DMS53 (cell line): ENCODE results near the gene ITPR2.
A peak's percentile ranks its signal among the peaks of the same experiment; 100 is the strongest.
"Not testable (repeated sequence)": the region's sequence is repeated elsewhere in the genome, so short reads cannot be mapped to it uniquely, and the experiment has no call there.

Experiments used
- DNase-seq: peaks from one replicate; lab custom pipeline; 2025; lab: John Stamatoyannopoulos, UW

The ITPR2 gene

DNA sequence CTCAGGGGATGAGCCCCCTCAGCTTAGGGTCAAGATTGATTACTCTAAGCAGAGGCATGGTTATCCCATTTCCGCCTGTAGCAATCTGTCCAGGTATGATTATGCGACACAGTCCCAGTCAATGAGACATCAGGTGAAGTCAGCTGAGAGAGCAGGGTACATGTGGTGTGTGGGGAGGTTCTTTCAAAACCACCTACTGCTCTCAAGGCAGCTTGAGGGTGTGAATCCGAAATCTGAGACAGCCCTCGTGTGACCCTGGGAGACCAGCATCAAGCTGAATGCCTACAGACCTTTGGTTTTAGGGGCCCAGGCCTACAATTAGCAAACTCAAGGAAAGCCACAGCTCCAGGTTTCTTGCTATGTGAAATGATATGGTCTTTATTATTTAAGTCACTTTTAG lies 275.7 kb downstream of the ITPR2 start:
- no peak for DNase-seq

DNA sequence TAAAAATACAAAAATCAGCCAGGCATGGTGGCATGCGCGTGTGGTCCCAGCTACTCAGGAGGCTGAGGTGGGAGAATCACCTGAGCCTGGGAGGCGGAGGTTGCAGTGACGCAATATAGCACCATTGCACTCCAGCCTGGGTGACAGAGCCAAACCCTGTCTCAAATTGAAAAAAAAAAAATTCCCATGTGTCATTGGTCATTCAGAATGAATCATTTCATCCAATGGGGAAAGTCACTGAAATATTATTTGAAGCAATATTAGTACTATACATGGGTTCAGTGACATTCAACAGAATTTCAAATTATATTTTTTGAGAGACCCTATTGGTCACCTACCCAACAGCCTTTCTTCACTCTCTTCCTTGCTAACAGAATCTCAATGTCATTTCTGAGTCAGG lies 276.1 kb downstream of the ITPR2 start:
- no peak for DNase-seq

DNA sequence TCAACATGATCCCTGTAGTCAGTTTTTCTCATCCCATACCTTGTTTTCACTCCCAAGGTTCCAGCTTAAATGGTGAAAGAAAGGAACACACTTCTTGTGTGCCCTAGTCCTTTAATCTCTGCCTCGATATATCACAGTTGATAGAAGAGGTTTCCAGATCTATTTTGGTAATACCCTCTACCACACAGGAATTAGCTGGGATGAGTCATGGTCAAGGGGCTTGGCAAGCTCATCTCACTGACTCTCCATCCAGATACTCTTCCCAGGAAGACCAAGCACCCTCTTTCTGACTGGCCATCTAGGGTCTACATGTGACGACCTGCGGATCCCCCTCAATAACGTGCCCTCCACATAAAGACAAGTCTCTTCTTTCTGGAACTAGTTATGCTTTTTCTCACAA lies 277.9 kb downstream of the ITPR2 start:
- DNase-seq, result no peak

DNA sequence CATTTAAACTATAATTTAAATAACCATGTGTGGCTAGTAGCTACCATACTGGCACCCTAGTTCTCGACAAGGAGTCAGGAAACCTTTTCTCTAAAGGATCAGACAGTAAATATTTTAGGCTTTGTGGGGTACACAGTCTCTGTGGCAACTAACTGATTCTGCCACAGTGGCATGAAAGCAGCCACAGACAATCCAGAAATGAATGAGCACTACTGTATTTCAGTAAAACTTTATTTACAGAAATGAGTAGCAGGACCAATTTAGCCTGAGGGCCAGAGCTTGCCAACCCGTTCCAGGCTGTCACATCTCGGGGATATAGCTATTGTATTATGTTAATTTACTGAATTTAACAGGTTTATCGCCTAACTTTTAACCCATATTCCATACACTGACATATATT lies 278.7 kb downstream of the ITPR2 start:
- no peak for DNase-seq

- DNase-seq, result no peak
Measured at GRCh38 chr12:26551385-26551784, 281.6 kb downstream of the ITPR2 start.

DNA sequence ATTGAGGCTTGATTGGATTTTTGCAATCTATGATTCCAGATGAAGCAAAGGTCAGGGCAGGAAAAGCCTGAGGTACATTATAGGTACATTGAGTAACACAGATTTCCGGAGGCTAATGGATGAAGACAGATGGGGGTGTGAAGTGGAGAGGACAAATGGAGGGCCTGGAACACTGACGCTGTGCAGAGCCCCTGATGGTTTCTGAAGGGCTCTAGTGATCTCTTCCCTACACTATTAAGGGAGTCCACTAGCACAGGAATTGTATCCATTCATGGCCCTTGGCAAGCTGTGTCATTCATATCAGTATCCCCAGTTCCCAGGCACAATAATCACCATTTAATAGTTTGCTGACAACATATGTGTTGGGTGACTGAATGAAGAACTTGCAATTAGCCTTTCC lies 284.8 kb downstream of the ITPR2 start:
- no peak for DNase-seq

DNA sequence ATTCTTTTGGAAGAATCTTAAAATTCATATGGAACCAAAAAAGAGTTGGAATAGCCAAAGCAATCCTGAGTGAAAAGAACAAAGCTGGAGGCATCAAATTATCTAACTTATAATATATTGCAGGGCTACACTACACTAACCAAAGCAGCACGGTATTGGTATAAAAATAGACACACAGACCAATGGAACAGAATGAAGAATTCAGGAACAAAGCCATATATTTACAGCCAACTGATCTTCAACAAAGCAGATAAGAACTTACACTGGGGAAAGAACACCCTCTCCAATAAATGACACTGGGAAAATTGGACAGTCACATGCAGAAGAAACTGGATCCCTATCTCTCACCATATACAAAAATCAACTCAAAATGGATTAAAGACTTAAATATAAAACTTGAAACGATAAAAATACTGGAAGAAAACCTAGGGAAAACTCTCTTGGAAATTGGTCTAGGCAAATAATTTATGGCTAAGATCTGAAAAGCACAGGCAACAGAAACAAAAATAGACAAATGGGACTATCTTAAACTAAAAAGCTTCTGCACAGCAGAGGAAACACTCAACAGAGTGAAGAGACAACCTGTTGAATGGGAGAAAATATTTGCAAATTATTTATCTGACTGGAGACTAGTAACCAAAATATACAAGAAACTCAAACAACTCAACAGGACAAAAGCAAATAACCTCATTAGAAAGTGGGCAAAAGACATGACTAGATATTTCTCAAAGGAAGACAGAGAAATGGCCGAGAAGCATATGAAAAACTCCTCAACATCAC lies 286.3 kb downstream of the ITPR2 start:
- DNase-seq, result no peak

- no peak for DNase-seq
Measured at GRCh38 chr12:26539131-26539530, 293.9 kb downstream of the ITPR2 start.

DNA sequence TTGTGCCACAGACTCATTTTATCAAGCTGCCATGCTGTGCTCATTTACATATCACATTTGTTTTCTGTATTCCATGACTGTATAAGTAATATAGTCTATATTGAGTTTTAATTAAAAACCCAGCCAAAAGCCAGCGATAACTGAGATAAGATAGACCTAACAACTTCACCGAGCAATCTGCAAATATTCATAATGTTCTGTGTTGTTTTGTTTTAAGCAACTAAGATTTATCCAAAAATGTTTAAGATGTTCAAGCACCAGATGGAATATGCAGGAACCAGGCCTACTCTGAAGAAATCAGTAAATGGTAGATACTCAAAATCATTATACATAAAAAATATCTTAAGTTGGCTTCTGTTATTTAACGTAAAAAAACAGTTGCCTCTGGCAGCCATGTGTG lies 295.3 kb downstream of the ITPR2 start:
- no peak for DNase-seq

DNA sequence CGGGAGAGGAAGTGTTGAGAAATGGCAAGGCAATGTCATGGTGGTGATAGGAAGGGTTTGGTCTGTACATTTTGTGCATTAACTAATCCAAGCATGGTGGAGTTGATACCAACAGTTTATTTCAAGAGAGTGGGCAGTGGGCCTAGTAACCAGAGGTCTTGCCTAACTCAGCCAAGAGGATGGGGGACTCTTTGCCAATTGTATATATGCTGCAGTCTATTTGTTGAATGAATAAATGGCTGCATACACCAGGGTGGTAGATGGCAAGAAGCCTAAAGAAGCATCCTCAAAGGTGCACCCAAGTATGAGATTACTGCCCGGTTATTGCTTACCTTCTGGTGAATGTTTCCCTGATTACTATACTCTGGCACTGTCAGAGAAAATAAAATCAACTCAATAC lies 295.9 kb downstream of the ITPR2 start:
- DNase-seq, result no peak

DNA sequence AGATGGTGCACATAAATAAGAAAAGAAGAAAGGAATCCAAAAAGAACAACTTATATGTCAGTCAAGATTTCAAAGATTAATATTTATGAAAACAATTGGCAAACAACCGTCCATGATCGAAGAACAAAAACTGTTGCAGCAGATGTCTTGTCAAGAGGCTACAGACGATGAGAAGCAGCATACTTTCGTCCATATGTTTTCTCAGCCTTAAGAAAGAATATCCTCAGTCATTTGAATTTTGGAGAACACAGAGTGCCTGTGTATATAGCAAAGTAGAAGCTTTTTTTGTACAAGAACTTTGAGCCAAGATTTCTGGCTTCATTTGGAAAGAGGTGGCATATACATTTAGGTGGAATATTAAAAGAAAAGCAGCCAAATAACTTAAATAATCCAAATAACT lies 297.2 kb downstream of the ITPR2 start:
- DNase-seq, result no peak

GRCh38 chr12:26534071-26534470 lies 298.9 kb downstream of the ITPR2 start:
- DNase-seq, result no peak

DNA sequence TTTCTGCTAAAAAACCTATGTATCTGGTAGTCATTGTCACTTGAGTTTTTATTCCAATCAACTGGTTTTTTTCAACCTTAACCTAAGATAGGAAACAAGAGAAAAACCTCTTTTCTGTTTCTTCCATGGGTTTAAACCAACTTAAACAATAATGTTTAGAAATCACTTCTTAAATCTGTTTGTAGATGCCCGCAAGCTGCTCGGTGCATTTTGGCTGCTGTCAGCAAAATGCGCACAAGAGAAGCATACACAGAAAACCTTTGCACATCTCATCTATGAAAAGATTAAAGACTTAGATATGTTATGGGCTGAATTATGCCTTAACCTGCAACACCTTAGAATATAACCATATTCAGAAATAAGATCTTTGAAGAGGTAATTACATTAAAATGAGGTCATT lies 299.8 kb downstream of the ITPR2 start:
- no peak for DNase-seq

GRCh38 chr12:26530461-26530860 lies 302.5 kb downstream of the ITPR2 start:
- no peak for DNase-seq

- DNase-seq, result no peak
Measured at GRCh38 chr12:26528943-26529342, 304.1 kb downstream of the ITPR2 start.

GRCh38 chr12:26527682-26528081 lies 305.3 kb downstream of the ITPR2 start:
- DNase-seq, result no peak

- peak; percentile 59 for DNase-seq
Measured at GRCh38 chr12:26524862-26525465, 308.0 kb downstream of the ITPR2 start.

DNA sequence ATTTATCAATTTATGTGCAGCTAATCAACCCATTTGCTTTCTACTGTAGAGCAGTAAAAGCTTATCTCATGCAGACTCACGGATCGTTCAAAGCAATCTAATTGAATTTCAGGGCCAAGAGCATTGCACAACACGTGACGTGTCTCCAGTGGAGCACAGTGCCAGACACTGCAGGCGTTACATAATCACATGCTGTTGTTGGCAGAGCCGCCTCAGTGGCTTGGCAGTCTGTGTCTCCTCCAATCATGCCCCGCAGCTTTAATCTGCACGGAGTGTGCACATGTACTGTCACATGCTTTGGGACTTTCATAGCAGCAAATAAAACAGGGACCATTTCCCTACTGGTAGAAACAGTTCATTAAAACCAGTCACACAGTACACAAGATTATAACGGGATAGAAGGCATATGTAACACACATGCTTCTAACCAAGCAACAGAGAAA lies 309.3 kb downstream of the ITPR2 start:
- DNase-seq, result no peak

DNA sequence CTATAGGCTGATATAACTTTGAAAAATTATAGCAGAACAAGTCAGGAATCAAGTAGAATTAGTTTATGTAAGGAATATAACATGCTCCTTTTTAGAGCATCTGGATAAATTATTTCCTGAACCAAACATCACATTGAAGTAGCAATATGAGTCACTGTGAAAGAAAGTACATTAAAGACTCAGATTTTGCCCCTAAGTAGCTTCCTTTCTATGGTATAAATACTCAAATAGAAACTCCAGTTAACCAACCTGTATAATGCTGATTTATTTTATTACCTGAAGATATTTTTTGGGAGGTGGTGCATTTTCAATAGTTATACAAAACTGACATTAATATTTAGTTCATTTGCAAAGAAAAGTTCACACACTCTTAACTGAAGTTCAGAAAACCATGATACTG lies 312.1 kb downstream of the ITPR2 start:
- no peak for DNase-seq

DNA sequence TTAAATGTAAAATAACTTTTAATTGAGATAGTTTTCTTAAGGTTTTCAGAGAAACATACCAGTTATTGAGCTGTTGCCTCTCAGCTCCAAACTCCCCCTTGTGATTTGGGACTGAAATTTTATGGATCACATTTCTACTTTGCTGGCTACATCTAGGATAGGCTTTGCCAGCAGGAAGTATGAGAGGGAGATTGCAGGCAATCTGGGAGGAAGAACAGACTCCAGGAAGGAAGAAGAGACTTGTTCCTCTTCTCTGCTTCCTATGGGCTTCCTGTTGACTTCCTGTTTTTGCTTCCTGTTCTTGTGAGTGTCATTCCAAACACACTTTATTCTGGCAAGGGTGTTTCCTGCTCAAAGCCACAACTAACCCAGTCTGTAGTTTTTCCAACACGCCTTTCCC lies 312.9 kb downstream of the ITPR2 start:
- DNase-seq, result no peak

DNA sequence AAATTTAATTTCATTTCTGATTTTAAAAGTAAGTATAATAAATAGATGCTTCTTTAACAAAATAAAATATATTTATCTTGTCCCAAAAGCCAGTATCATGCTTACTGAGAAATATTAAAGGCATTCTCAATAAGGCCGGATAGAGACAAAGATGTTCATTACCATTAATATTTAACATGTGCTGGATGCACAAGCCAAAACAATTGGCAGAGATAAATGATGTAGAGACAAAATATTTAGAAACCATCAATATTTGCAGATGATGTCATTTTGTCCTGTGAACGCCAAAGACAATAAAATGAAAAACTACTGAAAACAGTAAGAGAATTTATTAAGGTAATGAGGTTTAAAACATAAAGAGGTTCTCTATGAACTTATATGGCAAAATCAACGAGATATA lies 313.5 kb downstream of the ITPR2 start:
- DNase-seq, result no peak

DNA sequence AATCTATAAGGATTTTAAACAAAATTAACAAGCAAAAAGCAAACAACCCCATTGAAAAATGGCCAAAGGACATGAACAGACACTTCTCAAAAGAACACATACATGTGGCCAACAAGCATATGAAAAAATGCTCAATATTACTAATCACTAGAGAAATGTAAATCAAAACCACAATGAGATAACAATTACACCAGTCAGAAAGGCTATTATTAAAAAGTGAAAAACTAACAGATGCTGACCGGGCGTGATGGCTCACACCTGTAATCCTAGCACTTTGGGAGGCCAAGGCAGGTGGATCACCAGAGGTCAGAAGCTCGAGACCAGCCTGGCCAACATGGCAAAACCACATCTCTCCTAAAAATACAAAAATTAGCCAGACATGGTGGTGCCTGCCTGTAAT lies 315.7 kb downstream of the ITPR2 start:
- not testable (repeated sequence) for DNase-seq

GRCh38 chr12:26514364-26514763 lies 318.6 kb downstream of the ITPR2 start:
- DNase-seq, result no peak
